HG02885 (cell line): Measurements from ENCODE around the gene TSC22D1.

Source experiments
- ATAC-seq: cut with Tn5 transposase; IDR thresholded peaks from one replicate; pipeline ENCODE4 v1.9.1; 2021; ENCODE audit warnings: mild to moderate bottlenecking; ENCODE audit not compliant: unreplicated experiment, poor library complexity

TSC22D1 gene

DNA sequence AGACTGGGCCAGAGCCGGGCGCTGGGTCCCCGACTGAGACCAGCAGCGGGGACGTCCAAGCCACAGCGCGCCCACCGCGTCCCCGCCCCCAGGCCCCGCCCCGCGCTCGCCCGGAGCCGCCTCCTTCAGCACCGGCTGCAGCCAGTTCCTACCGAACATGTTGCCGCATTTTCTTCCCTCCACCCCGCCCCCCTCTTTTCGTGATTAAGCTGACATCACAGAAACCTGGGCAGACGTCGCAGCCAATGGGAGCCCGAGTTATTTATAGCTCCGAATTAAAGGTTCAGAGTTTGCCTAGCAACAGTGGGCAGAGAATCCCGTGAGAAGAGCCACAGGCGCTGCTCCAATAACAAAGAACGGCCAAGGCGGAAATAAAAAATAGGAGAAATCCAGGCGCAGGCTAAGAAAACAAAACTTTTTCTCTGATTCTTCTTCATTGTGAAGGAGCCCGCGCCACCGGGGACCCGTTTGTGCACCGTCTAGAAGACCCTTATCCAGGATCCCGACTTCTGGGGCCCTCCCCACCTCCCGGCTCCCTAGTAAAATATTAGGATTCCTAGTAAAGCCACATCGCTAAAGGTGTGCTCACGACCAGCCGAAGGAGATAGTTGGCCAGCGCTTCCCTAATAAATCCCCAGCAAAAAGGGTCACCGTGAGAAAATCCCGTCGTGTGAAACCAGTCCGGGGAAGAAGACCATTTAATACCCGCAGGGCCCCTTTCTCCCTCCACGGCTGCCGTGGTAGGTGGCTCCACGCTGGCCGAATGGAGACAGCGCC lies 140.8 kb downstream of the TSC22D1 start:
- ATAC-seq, result peak; percentile 80

DNA sequence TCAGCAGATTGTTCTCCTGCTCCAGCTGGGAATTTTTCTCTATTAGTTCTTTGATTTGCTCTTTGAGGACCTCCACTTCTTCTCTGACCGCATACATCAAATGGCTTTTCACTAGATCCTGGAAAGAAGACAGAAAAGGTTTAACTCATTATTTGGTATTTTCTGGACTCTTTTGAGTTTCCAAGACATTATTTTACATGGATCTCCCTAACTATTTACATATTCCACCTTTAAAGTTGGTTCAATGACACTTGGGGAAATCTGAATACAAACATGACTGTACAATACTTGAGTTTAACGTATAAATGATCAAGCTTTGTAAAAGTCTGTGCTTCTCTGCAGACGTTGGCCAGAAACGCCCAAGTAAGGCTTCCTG lies 141.4 kb downstream of the TSC22D1 start:
- ATAC-seq, result no peak

DNA sequence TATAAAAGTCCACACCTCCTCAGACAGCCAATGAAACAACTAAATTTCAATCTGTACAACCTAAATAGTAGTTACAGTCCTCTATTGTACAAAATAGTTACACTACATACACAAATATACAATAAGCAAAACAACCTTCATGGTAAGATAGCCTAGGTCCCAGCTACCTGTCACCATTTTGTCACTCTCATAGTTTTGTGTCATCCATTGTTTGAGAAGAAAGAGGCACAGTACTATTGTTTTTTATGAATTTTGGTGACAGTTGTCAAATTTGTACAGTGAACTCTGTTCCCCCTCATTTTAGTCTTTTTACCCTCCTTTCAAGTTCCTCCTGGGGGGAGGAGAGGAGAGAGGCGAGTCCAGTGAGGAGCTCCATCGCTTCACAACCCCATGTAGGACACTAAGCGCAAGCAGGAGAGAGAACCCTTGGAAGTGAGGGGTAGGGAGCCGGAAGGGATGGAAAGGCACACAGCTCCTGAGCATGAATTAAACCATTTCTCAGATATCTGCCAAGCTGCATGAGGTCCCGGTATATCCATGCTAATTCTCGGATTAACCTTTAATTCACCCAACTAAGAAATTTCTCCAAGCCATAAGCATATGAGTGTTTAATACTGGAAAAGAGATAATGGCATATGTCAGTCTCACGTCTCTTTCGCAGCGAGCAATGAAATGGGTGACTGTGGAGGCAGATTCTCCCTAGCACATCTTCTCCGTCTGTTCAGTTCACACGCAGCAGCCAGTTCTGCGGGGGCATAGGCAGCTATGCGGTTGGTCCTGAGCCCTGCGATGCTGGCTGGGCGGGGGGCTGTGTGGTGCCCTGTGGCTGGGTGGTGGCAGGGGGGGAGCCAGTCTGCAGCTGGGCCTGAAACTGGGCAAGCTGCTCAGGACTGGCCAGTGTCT lies 142.0 kb downstream of the TSC22D1 start:
- no peak for ATAC-seq

DNA sequence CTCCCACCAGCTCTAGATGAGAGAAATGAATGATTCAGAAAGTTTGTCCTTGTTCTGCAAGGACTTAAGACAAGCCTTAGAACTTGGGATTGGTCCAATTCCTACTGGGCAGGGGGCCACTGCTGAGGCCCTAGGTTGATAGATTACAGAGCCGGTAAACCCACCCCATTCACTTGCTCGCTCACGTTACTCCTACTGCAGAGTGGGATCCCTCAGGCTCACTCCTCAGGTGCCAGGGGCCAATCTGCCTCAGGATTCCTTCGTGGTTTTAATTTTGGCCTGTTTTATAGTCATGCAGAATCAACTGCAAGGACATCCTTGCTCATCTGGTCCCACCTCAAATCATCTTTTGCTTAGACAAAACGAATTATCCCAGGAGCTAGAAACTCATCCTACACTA lies 143.5 kb downstream of the TSC22D1 start:
- no peak for ATAC-seq

DNA sequence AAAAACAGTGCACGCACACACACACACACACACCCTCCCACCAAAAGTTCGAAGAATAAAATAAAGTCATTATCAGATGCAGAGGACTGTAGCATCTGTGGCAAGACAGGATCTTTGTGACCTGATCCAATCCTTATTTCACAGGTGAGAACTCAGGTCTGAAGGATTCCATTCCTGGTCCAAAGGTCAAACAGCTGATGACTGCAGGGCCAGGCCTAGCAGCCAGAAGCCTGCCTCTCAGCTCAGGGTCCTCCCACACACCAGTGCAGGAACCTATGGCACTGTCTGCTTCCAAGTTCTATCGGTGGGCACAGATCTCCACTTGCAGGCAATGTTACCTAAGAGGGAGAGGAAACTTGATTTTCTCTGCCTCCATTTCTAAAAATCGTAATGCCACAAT lies 145.0 kb downstream of the TSC22D1 start:
- ATAC-seq, result no peak

DNA sequence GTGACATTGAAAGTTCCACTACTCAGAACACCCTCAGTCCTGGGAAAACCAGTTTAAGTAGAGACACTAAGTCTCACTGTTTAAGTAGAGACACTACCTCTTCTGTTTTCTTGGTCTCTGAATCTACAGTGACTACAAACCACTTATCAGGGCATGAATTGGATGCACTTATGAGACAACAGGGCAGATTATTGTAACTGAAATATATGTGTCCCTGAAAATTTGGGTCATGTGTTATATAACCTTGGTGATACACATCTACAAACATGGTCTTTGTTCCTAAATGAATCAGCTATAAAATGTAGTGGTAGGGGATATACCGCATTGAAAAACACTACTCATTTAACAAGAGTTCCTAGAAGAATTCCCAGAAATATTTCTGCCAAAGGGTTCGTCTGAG lies 146.8 kb downstream of the TSC22D1 start:
- no peak for ATAC-seq

DNA sequence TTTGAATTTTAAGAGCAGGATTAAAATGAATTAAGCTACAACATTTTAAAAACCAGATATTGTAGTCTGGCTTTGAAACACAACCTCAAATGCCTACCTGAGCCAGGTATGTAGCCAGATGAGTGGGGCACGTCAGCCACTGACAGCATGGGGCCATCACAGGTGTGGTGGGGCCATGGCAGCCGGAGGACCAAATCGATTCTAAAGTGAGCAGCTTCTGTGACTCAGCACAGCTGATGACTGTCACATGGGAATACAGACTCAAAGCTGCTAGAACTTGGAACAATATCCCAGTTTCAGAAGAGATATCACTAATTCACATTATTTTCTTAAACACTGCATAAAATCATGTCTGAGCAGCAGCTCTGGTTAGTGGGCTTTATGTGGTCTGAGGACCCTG lies 149.7 kb downstream of the TSC22D1 start:
- ATAC-seq, result no peak

DNA sequence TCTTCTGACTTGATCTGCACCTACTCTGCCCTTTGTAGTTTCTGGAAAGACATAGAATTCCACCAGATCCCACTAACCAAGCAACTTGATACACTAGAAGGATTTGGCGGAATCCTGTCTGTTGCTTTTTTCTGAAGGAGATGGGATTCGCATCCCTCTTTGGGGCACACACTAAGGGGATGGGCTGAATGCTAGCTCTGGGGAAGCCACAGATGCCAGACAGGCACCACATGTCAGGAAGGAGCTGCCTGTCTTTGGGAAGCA lies 150.4 kb downstream of the TSC22D1 start:
- no peak for ATAC-seq

DNA sequence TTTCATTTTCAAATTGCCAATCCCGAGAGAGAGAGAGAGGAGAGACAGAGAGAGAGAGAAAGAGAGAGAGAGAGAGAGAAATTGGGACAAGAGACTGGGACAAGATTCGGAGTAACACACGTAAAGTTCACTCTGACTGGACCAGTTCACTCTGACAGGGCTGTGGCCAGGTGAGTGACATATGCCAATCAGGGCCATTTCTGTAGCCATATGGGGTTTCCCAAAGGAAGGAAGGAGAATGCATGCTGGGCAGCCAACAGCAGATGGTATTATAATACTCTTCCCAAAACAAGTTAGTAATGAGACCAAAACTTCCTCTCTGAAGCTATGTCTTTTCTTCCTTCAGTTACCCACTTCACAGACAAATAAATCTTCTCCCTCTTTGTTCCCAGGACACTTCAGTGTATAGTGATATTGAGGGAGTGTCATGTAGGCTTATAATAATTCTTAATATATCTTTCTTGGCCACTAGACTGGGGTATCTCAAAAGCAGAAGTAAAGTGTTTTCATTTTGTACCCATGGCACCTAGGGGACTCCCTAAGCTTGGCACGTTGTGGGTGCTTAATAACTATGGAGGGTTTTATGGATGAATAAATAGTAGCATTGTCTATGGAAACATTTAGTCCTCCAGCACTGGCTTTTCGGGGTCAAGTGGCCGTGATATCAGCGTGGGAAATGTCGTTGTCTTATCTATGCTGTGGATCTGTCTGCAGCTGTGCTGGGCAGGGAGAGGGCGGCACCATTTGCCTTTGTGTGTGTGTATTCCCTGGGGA lies 150.9 kb downstream of the TSC22D1 start:
- no peak for ATAC-seq

DNA sequence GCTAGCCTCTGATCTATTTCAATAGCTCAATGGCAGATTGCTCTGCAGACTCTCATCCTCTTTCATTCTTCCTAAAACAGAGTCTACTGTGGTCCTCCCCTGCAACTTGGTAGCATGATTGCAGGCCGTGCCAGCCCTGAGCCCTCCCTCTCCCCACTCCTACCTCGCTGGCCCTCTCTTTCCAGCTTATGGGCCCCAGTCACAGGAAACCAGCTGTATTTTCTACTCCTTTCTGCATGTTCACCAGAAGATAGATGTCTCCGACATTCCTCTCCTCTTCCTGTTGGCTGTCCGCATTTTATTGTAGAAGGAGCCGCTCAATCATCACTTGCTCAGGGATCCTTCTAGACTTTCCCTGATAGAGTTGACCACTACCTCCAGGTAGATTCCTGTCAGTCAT lies 152.3 kb downstream of the TSC22D1 start:
- no peak for ATAC-seq

DNA sequence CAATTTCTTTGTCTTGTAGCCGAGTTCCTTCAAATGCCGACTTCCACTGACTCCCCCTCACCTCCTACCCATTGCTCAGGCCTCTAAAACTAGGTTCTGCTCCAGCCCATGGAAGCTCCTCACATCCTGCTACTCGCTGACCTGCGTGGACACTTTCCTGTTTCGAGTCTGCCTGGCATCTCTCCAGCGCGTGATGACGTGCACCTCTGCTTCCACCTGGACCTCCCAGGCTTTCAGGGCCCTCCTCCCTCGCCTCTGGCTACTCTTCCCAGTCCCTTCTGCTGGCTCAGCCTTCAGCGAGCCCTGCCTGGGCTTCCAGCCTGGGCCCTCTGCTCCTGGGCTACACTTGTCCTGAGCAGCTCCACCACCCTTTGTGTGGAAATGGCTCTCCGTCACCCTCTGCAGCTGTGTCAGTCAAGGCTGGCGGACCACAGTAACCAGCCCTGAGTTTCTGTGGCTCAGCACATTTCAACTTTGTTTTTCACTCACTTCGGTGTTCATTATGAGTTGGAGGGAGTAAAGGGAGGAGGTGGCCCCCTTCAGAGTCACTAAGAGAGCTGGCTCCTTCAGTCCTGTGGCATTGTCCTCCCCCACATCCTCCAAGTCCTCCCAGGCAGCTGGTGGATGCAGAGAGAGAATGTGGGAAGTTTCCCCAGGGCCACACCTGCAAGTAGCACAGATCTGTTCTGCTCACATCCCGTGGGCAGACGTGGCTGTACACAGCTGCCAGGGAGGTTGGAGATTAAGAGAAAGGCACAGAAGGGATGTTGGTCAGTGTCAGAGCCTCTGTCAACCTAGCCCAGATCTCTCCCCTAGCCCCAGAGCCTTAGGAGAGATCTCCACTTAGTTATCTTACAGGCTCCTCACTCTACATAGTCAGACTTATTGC lies 153.1 kb downstream of the TSC22D1 start:
- ATAC-seq, result no peak

DNA sequence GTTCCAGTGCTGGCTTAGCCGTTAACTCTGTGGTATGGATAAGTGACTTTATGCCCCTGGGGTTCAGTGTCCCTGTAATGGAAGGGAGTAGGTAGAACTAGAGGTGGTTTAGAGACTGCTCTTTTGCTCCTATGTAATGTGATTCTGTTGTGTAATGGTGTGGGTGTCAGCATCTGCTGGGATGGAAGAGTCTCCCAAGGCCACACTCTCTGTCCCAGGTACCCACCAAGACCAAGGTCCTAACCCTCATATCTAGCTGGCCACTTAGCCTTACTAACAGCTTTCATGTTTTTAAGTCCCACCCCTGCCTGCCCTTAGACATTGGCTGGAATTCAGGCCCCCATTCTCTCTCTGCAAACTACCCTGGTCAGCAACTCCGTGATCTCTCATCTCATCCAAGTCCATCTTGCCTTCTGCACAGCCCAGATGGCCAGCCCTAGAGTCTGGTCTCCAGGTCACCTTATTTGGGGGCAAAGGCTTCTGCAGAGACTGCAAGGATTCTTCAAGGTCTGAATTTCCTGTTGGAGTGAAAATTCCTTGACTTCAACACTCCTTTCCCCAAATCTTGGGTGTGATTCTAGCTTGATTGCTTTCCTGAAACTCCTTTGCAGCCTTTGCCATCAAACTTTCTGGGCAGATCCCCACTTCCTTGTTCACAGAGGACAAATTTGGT lies 154.1 kb downstream of the TSC22D1 start:
- no peak for ATAC-seq

DNA sequence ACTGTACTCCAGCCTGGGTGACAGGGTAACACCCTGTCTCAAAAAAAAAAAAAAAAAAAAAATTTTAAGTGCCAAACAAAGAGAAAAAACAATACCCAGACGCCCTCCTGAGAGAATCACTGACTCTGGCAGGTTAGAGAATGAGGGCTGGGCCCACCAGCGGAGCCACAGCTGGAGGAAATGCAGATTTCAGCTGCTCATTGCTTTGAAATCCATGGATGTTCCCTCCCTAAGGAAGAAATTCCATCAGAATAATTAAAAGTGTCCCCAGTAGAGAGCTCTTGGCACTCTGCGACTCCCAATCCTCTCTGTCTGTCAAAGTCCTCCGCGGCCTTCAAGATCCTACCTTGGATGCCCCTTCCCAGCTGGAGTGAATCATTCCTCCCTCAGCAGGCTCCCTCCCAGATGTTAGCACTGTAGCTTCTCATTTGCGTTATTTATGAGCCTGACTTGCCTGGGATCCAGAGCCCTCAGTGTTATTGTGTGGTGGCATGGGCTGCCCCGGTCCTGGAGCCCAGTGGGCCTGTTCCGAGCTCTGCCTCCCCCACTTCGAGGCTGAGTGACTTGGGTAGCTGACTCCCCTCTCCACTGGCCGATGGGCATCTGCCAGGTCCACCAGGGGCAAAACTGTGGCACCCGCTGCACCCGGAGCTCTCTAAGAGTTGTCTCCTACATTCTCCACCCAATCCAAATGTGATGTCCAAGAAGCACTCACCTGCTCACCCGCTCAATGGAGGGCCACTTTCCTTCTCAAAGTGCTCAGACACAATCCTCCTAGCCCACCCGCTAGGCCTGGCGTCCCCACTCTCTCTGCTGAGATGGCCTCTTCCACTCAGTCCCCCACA lies 155.5 kb downstream of the TSC22D1 start:
- no peak for ATAC-seq

DNA sequence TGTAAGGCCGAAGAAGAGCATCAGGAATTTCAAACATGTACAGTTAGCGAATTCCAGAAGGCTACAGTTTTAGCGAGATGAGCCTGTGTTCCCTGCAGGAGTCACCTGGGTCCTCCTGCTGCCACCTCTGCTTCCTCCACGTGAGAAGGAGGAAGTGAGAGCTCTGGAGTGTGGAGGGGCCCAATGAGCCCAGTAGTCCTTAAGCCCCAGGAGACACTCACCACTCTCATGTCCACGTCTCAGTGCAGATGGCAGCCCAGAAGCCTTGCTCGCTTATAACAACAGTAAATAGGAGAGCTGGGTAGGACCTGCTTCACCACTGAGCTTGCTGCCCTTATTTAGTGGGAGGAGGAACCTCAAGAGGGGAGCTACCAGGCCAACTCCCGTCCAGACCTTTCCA lies 158.3 kb downstream of the TSC22D1 start:
- no peak for ATAC-seq

DNA sequence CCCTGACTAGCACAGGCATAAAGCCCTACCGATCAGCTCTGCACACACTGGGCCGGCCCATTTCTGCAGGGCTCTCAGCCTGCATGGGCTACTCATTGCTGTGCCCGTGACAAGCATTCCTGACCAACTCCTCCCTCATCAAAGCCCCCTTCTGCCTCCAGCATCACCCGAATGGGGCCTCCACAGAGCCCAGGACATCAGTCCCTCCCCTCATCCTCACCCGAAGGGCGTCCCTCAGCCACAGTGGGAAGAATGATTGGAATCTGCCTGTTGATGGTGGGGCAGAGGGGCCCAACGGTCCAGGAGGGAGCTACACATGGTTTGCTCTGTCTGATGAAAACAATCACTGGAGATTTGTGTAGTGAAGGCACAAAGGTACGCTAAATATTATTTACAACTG lies 158.7 kb downstream of the TSC22D1 start:
- no peak for ATAC-seq

DNA sequence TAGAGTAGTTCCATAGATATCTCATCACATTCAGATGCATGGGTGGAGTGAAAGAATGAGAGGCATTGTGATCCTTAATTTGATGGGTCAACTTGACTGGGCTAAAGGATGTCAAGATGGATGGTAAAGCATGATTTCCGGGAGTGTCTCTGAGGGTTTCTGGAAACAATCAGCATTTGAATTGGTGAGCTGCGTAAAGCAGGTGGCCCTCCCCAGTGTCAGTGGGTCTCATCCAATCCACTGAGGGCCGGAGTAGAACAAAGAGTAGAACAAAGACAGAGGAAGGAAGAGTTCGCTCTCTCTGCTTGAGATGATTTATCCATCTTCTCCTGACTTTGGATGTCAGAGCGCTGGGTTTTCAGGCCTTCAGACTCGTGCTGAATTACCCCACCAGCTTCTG lies 159.4 kb downstream of the TSC22D1 start:
- ATAC-seq, result no peak

DNA sequence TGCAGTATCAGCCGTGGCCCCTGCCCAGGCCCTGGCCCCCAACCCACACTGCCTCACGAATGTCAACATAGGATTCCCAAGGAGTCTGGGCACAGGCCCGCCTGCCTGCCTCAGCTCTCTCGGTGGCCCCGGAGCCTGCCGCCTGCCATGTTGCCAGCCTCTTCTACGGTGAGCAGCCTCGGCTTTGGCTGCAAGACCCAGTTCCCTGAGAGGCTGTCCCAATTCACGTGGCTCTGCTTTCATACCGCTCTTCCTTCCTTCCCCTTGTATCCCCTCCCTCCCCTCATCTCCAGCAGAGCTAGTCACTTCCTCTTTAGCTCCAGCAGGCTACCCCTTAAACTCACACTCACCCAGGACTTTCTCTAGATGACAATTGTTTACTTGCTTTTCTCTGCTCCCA lies 159.8 kb downstream of the TSC22D1 start:
- no peak for ATAC-seq

DNA sequence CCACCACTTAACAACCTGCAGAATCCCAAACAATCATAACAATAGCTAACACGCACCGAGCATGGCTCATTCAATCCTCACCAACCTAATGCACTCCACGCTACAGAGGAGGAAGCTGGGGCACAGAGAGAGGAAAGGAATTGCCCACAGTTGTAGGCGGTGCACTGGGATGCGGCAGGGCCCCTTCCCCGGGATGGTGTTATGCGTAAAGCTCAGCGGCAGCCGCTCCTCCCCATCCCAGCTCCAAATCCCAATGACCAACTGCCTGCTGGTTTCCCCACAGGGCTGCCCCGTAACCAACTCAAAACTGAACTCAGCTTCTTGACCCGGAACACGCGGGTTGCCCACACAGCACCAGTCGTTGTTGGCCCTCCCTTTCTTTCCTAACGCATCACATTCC lies 160.3 kb downstream of the TSC22D1 start:
- ATAC-seq, result no peak

DNA sequence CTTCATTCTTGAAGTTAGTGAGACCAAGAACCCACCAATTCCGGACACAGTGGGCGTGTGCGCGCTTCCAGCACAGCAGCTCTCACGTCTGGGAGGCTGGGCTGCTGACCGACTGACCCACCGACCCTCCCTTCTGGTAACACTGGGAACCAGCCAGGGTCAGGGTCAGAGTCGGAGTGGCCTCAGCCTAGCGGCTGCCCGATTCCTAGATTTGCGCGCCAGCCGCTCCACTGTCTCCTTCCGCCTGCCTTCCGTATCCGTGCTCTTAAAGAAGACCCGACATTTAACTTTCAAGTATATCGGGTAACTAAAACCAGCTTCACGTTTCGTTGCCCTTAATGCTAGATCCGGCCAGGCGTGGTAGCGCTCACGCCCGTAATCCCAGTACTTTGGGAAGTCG lies 161.4 kb downstream of the TSC22D1 start:
- ATAC-seq, result no peak
